ENCODE measurements around the gene IL1RAPL1.

Gene IL1RAPL1

GRCh38 chrX:29531336-29531735 is 944.1 kb downstream of the IL1RAPL1 start:
- DNase-seq (ENCODE audit: low spot score): no peak

GRCh38 chrX:29535212-29536162 is 948.2 kb downstream of the IL1RAPL1 start:
- DNase-seq (ENCODE audit: low spot score): no peak

- DNase-seq (ENCODE audit: low spot score): no peak
Observed at GRCh38 chrX:29541038-29541437, 953.8 kb downstream of the IL1RAPL1 start.

- DNase-seq (ENCODE audit: low spot score): no peak
Observed at GRCh38 chrX:29542152-29542551, 954.9 kb downstream of the IL1RAPL1 start.

GRCh38 chrX:29545878-29546277 is 958.6 kb downstream of the IL1RAPL1 start:
- DNase-seq (ENCODE audit: low spot score): no peak

GRCh38 chrX:29547877-29548276 is 960.6 kb downstream of the IL1RAPL1 start:
- DNase-seq (ENCODE audit: low spot score): no peak

- no peak for DNase-seq (ENCODE audit: low spot score)
Observed at GRCh38 chrX:29553542-29553941, 966.3 kb downstream of the IL1RAPL1 start.

GRCh38 chrX:29555465-29556091 is 968.3 kb downstream of the IL1RAPL1 start:
- no peak for DNase-seq (ENCODE audit: low spot score)

GRCh38 chrX:29560065-29560464 is 972.8 kb downstream of the IL1RAPL1 start:
- DNase-seq (ENCODE audit: low spot score): no peak

- DNase-seq (ENCODE audit: low spot score): no peak
Observed at GRCh38 chrX:29561417-29561816, 974.2 kb downstream of the IL1RAPL1 start.

GRCh38 chrX:29580560-29580959 is 993.3 kb downstream of the IL1RAPL1 start:
- DNase-seq (ENCODE audit: low spot score): no peak

- no peak for DNase-seq (ENCODE audit: low spot score)
Observed at GRCh38 chrX:29581223-29581622, 994.0 kb downstream of the IL1RAPL1 start.

- no peak for DNase-seq (ENCODE audit: low spot score)
Observed at GRCh38 chrX:29587107-29587506, 999.9 kb downstream of the IL1RAPL1 start.

GRCh38 chrX:29590921-29591320 is 1003.7 kb downstream of the IL1RAPL1 start:
- DNase-seq (ENCODE audit: low spot score): no peak

GRCh38 chrX:29604381-29604780 is 1017.1 kb downstream of the IL1RAPL1 start:
- DNase-seq (ENCODE audit: low spot score): no peak

GRCh38 chrX:29617276-29617675 is 1030.0 kb downstream of the IL1RAPL1 start:
- DNase-seq (ENCODE audit: low spot score): no peak

- DNase-seq (ENCODE audit: low spot score): no peak
Observed at GRCh38 chrX:29617725-29618124, 1030.5 kb downstream of the IL1RAPL1 start.

- no peak for DNase-seq (ENCODE audit: low spot score)
Observed at GRCh38 chrX:29627833-29628232, 1040.6 kb downstream of the IL1RAPL1 start.

- DNase-seq (ENCODE audit: low spot score): no peak
Observed at GRCh38 chrX:29634516-29634915, 1047.3 kb downstream of the IL1RAPL1 start.

GRCh38 chrX:29636331-29636730 is 1049.1 kb downstream of the IL1RAPL1 start:
- DNase-seq (ENCODE audit: low spot score): no peak

- no peak for DNase-seq (ENCODE audit: low spot score)
Observed at GRCh38 chrX:29640106-29640505, 1052.9 kb downstream of the IL1RAPL1 start.

- no peak for DNase-seq (ENCODE audit: low spot score)
Observed at GRCh38 chrX:29641461-29641860, 1054.2 kb downstream of the IL1RAPL1 start.

- no peak for DNase-seq (ENCODE audit: low spot score)
Observed at GRCh38 chrX:29643181-29643580, 1055.9 kb downstream of the IL1RAPL1 start.

All from left forelimb (tissue), 1 donor.